HG02763 (cell line): ENCODE data around the gene KRTCAP3.
"Not testable (repeated sequence)": the region's sequence is repeated elsewhere in the genome, so short reads cannot be mapped to it uniquely, and the experiment has no call there.

Source experiments
- ATAC-seq: cut with Tn5 transposase; IDR thresholded peaks from one replicate; pipeline ENCODE4 v1.9.1; 2021; ENCODE audit warnings: mild to moderate bottlenecking, moderate library complexity; ENCODE audit not compliant: unreplicated experiment

KRTCAP3 gene, protein sequence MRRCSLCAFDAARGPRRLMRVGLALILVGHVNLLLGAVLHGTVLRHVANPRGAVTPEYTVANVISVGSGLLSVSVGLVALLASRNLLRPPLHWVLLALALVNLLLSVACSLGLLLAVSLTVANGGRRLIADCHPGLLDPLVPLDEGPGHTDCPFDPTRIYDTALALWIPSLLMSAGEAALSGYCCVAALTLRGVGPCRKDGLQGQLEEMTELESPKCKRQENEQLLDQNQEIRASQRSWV

GRCh38 chr2:27441958-27442919 lies at the start of gene KRTCAP3:
Gene KRTCAP3, plus strand, starts transcription at chr2:27442381. Its CDS starts 32 bp downstream, at chr2:27442413.
- no peak for ATAC-seq

DNA sequence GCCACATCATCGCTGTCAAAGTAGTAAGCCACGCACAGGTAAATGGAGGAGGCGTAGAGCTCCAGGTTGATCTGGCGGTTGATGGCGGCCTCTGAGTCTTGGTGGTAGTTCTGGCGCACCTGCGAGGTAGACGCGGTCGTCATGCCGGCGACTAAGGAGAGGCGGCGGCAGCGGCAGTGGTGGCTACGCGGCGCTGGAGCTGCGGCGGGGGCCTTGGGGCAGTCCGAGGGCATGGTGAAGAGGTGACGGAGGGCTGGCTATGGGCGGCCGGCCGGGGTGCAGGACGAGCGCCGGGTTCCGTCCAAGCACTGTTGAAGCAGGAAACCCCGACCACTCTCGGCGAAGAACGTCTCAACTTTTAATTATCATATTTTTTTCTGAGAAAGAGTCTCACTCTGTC lies 49.0 kb upstream of the KRTCAP3 start:
- ATAC-seq: no peak

GRCh38 chr2:27398962-27399361 lies 43.2 kb upstream of the KRTCAP3 start:
- ATAC-seq: no peak

DNA sequence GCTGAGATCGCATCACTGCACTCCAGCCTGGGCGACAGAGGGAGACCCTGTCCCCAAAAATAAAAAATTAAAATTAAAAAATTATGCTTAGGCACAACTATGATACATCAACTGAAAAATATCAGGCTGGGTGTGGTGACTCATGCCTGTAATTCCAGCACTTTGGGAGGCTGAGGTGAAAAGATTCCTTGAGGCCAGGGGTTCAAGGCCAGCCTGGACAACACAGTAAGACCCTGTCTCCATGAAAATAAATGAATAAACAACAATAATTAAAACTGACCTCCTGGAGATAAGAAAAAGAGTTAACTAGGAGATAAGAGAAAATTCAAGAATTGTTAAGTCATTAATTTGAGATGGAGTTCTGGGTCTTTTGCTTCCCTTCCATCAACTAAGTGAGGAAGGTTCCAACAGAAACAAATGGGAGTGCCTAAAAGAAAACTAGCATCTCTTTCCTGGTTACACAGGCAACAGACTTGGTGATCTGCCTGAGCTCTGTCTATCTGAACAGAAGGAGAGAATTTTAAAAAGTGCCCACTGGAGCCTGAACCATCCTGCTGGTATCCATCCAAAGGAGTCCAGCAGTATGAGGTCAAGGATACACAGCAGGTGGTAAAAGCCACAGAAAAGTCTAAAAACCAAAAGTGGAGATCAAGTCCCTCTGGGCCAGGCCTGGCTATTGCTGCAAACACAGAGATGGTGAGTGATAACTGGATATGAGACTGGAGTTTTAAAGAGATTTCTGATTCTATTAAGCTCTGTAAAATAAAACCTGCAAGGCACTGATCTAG lies 41.6 kb upstream of the KRTCAP3 start:
- ATAC-seq: no peak

- ATAC-seq: no peak
Measured at GRCh38 chr2:27407798-27408491, 34.2 kb upstream of the KRTCAP3 start.

DNA sequence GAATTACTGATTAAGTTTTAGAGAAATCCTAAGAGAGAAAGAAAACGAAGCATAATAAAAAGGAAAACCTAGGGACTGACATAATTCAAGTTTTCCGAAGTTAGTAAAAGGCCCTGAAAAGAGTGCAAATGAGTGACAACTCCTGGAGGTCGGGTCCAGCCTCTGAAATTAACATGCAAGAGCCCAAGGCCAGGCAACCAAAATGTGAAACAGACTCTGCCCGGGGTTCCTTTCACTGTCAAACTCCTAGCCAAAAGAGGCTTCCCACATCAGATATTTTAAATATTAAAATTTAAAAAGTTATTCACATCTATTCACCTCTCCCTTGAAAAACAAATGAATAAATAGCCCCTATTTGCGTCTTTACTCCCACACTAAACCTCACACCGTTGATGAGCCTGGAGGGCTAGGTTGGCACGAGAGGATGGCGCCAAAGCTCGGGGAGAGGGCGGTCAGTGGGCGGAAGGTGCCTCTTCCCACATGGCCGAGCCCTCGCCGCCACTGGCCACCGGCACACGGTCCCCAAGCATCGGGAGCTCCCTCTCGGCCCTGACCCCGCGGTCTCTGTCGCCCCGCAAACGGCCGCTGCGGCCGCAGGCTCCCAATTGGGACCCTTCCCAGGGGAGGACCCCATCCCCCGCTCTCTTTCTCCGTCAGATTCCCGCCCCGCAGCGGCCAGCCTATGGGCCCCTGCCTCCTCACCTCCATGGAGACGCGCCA lies 33.4 kb upstream of the KRTCAP3 start:
- ATAC-seq: peak; percentile 23

- peak; percentile 94 for ATAC-seq
Measured at GRCh38 chr2:27409321-27410073, 32.7 kb upstream of the KRTCAP3 start, which contains the start of gene PPM1G. Gene PPM1G, minus strand, starts transcription at chr2:27409591. Its CDS starts 169 bp downstream, at chr2:27409422.

DNA sequence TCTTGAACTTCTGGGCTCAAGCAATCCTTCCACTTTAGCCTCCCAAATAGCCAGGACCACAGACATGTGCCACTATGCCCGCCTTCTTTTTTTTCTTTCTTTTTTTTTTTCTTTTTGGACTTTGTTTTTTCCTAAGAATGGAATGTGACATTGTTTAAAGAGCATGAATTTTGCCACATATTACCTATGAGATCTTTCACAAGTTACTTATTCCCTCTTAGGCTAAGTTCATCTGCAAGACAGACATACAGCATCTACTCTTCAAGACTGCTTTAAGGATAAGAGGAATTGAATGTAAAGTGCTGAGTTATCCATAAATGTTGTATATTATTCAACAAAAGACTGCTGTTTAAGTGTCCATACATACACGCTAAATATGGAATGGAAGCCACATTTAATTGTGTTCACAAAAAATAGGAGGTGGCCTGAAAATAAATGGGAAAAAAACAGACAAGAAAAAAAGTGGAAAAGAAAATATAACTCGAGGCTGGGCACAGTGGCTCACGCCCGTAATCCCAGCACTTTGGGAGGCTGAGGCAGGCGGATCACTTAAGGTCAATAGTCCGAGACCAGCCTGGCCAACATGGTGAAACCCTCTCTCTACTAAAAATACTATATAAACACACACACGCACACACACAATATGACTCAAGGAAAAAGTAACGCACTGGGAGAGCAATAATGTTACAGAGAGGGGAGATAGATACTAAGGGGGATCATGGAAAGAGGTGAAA lies 29.6 kb upstream of the KRTCAP3 start:
- ATAC-seq: no peak

GRCh38 chr2:27416151-27416550 lies 26.0 kb upstream of the KRTCAP3 start:
- no peak for ATAC-seq

GRCh38 chr2:27420996-27421395 lies 21.2 kb upstream of the KRTCAP3 start:
- no peak for ATAC-seq

- ATAC-seq: no peak
Measured at GRCh38 chr2:27421660-27422250, 20.4 kb upstream of the KRTCAP3 start.

- ATAC-seq: no peak
Measured at GRCh38 chr2:27422958-27423357, 19.2 kb upstream of the KRTCAP3 start.

DNA sequence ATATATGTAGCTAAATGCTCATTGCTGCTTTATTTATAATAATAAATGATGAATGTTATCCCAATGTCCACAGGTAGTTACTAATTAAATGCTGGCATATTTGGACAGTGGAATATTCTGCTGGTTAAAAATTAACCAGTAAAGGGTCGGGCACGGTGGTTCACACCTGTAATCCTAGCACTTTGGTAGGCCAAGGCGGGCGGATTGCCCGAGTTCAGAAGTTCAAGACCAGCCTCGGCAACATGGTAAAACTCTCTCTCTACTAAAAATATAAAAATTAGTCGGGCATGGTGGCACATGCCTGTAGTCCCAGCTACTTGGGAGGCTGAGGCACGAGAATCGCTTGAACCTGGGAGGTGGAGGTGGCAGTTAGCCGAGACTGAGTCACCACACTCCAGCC lies 17.1 kb upstream of the KRTCAP3 start:
- ATAC-seq: not testable (repeated sequence)

DNA sequence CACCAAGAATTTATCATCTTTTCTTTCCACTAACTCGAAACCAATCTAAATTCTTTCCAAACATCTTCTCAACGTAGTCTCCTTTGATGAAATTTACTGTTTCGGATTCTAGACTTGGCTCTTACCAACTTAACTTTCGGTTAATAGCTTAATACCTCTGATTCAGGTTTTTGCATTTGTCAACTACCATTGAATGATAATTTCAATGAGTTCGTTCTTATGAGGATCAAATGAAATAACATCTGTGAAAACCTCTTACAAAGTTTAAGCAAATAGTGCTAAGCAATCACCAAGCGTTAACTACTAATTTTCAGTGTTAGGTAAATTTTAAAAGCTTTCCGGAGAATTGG lies 14.3 kb upstream of the KRTCAP3 start:
- ATAC-seq: no peak

DNA sequence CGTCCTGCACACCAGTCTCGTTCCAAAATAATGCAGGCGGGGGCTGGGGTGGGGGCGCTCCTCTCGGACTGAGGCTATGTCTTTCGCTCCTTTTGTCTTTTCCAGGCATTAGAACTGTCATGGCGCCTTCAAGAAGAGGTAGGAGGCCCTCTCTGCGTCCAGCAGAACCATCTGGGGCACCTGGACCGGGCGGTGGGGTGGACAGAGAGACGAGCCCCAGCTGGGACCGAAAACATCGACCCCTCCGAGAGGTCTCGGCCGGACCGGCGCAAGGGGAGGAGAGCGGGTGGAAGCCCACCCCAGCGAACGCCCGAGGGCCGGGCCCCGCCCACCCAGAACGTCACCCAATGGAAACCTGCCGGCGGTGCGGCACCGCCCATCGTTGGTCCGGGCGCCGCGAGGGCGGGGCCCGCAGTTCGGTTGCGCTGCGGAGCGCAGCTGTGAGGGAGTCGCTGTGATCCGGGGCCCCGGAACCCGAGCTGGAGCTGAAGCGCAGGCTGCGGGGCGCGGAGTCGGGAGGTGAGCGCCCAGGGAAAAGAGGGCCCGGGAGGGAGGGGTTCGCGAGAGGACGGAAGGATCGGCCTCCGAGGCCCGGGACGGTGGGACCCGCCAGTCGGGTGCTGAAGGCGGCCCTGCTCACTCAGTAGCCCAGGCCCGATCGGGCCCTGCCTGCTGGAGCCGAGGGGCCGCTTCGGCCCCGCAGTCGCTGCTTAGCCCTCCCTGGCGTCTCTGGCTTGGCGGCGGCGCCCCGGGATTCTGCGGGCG lies 13.8 kb upstream of the KRTCAP3 start, which contains the start of gene NRBP1:
NRBP1 (plus strand) TSS at position 419 of the 765 bp plus-strand sequence. CDS start 4,643 bp downstream, outside the sequence.
- ATAC-seq: peak; percentile 90

- ATAC-seq: peak; percentile 67
Measured at GRCh38 chr2:27428978-27429541, 13.1 kb upstream of the KRTCAP3 start.

- ATAC-seq: no peak
Measured at GRCh38 chr2:27431395-27431794, 10.8 kb upstream of the KRTCAP3 start.
